HuH-7.5 (cell line): ENCODE data around the gene ARSD.
"Not testable (repeated sequence)": the region's sequence is repeated elsewhere in the genome, so short reads cannot be mapped to it uniquely, and the experiment has no call there.

Experiments
- DNase-seq: peaks from one replicate; pipeline ENCODE4 v3.0.0; 2011; ENCODE audit warnings: low spot score

Gene ARSD

DNA sequence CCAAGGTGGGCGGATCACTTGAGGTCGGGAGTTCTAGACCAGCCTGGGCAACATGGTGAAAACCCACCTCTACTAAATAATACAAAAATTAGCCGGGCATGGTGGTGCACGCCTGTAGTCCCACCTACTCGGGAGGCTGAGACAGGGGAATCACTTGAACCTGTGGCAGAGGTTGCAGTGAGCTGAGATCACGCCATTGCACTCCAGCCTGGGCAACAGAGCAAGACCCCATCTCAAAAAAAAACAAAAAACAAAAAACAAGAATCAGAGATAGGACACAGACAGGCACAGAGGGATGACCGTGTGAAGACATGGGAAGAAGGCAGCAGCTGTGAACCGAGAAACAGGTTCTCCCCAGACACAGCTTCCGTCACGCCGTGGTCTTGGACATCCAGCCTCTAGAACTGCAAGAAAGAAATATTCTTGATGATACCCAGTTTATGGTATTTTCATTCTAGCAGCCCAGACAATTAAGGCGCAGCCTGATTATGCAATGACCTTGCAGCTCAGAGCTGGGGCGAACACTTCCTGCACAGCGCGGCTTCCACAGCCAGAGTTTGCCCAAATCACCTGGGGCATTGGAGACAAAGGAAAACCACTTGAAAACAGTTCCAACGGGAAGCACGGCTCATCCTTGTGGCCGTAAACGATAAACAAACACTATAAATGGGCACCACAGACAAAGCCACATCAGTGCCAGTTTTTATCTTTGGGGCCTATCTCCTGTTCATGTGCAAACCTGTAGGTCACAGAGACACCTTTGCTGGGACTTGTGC, 4.2 kb upstream of the ARSD start:
- DNase-seq: no peak

DNA sequence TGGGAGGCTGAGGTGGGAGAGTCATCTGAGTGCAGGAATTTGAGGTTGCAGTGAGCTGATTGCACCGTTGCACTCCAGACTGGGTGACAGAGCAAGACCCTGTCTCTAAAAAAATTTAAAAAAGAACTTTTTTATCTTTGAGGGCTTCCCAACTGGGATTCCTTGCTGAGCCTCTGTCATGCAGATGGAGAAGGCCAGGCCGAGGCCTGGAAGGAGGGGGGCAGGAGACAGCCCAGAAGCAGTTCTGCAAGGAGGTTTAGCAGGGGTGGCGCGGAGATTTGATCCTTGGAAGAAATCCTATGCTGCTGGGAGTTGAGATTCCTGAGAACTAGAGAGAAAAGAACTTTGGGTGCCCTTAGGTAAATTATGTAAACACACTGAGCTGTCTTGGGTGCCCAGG, 2.5 kb upstream of the ARSD start:
- no peak for DNase-seq

DNA sequence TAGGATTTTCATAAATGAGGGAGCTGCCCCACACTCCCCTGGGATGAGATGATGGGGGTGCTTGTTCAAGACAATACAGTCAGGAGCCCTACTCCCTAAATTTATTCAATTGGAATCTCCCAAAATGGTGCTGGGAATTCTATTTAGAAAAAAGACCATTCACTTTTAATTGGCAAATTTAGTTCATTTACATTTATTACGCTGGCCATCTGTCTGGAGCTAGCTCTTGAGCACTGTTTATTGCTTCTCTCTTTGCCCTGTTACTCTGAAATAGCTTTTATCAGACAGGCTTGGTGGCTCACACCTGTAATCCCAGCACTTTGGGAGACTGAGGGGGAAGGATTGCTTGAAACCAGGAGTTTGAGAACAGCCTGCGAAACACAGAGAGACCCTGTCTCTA, 2.0 kb upstream of the ARSD start:
- DNase-seq: no peak

GRCh38 chrX:2928191-2928582, 952 bp downstream of the ARSD start:
- DNase-seq: peak; percentile 27

DNA sequence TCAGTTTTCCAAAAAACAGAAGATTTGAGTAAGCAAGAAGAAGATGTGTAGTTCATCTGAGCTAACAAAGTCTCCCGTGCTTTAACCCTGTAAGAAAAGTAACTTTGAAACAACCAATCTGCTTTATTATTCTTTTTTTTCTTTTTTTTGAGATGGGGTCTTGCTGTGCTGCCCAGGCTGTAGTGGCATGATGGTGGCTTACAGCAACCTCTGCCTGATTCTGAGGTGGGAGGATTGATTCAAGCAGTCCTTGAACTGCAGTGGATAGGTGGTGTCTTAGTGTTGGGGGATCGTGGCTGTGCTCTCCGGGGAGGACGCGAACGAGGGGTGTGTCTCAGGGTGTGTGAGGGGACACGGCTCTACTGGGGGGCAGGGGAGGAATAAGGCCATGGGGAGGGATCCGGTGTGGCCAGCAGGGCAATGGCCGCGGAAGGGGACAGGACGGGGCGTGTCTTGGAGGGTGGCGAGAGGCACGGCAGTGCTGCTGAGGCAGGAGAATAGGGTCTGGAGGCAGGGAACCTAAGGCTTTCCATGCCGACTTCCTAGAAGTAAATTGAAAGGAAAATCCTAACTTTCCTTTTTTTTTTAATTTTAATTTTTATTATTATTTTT, 2.4 kb downstream of the ARSD start:
- no peak for DNase-seq

DNA sequence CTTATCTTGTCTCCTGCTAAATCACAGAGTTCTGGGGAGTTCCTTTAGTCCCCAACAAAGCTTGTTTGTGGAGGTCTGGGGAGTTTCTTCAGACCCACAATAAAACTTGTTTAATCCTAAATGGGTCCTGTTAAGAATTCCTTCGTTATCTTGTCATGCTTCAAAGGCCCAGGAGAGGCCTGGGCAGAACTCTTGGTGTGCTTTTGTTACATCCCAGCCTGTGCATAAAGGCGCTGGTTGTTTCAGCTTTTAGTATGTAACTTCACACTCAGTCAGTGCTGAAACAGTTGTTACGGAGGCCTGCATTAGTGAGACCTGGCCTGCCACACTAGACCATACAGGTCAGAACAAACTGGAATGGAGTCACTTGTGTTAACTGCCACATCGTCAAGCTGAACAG, 2.9 kb downstream of the ARSD start:
- not testable (repeated sequence) for DNase-seq

GRCh38 chrX:2924151-2924550, 5.0 kb downstream of the ARSD start:
- no peak for DNase-seq

GRCh38 chrX:2921750-2922149, 7.4 kb downstream of the ARSD start:
- DNase-seq: no peak

DNA sequence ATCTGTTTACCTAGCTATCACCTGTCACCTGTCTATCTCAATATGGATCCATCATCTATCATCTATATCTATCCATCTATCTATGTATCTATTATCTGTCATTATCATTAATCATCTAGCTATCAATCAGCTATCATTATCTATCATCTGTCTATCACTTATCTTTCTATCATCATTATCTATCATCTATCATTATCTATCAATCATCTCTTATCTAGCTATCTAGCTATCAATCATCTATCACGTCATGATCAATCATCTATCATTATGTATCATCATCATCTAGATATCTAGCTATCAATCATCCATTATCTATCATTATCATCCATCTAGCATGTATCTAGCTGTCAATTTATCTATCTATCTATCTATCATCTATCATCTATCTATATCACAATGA, 7.9 kb downstream of the ARSD start:
- DNase-seq: no peak

DNA sequence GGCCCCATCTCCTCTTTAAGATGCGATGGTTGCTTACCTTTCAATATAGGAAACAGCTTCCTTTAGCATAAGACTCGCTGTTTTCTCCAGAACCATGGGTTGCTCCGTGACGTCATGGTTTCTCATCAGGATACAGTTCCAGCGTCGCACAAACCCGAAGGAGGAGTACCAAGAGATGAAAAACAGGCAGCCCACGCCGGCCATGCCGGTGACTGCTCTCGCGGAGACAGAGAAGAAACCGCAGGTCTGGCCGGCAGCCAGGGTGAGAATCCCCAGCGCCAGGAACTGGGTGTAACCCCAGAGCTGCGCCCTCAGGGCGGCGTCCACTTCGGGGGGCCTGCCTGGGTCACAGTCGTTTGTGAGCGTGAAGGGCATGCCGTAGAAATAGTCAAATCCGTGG, 11.4 kb downstream of the ARSD start:
- no peak for DNase-seq

GRCh38 chrX:2913118-2913517, 16.0 kb downstream of the ARSD start:
- DNase-seq: no peak

DNA sequence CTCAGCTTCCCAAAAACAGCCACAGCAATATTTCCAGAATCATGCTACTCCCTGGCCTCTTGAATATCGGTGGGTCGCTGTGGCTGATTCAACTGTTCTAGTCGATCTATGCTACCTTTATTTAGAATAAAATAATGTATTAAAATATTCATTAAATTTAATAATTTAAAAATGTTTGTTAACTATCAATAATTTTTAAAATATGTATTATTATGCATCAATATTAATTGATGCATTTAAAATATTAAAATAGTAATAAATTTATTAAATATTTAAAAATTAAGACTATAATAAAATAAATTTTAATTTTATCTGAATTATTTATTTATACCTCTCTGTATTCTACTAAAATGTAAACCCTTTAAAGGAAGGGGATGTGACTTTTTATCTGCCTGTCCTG, 19.0 kb downstream of the ARSD start:
- DNase-seq: no peak

GRCh38 chrX:2908125-2908685, 20.9 kb downstream of the ARSD start:
- DNase-seq: no peak

- no peak for DNase-seq
Measured at GRCh38 chrX:2907295-2907694, 21.8 kb downstream of the ARSD start.

- DNase-seq: no peak
Measured at GRCh38 chrX:2903366-2903765, 25.8 kb downstream of the ARSD start.

DNA sequence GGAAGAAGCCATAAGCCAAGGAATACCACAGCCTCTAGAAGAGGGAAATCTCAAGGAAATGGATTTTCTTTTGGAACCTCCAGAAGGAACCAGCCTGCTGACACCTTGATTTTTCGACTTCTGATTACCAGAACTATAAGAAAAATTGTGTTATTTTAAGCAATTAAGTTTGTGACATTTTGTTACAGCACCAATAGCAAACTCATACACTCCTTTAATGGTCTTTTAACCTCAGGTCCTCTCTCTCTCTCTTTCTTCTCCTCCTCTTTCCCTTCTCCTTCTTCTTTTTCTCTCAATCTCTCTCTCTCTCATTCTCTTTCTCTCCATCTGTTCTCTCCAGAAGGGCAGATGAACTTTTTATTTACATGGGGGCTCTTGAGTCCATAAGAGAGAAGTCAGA, 26.3 kb downstream of the ARSD start:
- no peak for DNase-seq

GRCh38 chrX:2901367-2902036, 27.6 kb downstream of the ARSD start:
- DNase-seq: no peak

DNA sequence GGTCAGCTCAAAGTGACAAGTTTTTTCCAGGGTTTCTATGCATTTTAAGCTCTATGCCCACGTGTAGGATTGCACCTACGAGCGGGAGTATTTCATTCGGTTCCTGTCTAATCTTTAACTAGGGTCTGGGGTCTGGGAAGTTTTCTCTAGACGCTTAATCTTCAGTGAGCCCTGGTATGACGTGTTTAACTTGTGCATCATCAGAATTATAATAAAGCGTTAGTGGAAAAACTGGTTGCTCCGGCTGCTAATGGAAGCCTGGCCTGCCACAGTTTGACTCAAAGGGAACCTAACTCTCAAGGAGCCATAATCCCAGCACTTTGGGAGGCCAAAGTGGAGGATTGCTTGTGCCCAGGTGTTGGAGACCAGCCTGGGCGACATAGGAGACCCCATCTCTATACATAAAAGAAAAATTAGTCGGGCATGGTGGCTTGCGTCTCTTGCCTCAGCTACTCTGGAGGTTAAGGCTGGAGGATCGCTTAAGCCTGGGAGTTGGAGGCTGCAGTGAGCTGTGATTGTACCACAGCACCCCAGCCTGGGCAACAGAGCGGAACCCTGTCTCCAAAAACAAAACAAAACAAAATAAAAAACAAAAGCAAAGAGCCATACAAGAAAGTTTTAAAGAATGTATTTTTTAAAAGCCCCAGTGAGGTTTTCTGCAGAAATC, 30.2 kb downstream of the ARSD start:
- no peak for DNase-seq

DNA sequence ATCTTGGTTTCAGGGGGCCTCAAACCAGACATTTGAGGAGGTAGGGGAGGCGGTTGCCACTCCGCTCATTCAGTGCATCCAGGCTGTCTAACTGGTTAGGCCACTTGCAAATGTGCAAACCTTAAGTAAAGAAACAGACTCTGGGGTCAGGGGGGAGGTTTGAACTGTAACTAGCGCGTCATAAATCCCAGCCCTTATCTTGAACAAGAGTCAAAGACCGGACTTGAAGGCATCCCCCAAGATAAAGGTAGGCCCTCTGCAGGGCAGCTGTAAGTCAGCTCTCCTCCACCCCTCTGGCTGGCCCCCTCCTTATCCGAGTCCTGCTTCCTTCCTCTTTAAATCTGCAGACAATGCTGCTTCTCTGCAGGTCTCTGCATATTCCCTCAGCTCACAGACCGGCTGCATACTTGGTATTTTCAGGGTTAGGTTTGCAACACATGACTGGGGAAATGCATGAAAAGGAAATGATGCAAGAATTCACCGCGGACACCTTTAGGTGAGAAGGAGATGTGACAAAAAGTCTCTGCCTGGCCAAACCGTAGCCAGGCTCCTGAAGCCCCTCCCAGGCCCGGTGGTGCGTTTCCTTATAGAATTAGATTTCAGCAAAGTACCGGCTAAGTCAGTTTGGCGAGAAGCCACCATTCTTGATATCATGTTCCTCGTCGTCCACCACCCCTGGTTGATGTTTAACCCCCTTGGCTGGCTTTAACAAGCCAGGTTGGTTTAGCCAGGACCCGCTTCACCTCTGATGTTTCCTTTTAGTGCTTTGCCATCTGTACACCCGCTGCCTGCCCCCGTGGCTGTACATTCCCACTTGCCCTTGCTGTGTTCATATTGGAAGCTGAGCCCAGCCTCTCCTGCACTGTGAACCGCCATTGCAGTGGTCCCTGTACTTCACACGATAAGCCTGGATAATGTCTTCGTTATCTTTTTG, 31.2 kb downstream of the ARSD start:
- DNase-seq: not testable (repeated sequence)

GRCh38 chrX:2897311-2897689, 31.8 kb downstream of the ARSD start:
- no peak for DNase-seq

DNA sequence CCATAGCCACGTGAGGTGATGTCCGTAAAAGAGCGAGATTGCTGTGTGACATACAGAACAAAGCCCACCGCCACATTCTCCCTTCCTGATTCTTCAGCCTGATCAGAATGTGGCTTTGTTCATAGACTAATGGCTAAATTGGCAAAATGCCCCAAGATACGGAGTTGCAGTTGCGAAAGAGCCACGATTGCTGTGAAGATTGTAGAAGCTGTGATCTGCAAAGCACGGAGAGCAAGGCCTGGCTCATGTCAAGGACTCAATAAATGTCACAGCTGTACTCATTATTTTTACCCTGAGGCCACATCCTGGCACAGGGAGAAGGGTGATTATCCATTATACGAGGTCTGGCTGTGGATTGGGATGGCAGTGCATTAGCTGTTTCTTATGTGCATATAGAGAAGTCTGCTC, 34.2 kb downstream of the ARSD start:
- no peak for DNase-seq

DNA sequence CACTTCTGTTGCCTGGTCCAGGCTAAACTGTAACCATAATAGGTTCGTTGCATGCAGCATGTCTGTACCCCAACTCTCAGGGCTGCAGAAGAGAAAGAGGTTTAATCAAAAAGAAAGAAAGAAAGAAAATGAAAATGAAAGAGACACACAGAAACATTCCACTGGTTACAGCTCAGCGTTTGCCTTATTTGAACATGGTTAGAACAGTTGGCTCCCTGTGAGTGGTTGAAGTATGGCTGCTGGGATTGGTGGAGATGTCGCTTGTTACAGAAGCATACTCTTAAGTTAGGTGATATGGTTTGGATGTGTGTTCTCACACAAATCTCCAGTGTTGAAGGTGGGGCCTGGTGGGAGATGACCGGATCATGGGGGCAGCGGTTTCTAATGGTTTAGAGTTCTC, 36.3 kb downstream of the ARSD start:
- no peak for DNase-seq
